GM18498 (cell line): Measurements from ENCODE around the gene KIF14.
"Not testable (repeated sequence)": the region's sequence is repeated elsewhere in the genome, so short reads cannot be mapped to it uniquely, and the experiment has no call there.

Experiments
- ATAC-seq: cut with Tn5 transposase; IDR thresholded peaks from one replicate; pipeline ENCODE4 v1.9.1; 2021; ENCODE audit warnings: mild to moderate bottlenecking, moderate library complexity; ENCODE audit not compliant: unreplicated experiment

KIF14 gene

GRCh38 chr1:200550367-200550766 lies 70.2 kb downstream of the KIF14 start:
- no peak for ATAC-seq

DNA sequence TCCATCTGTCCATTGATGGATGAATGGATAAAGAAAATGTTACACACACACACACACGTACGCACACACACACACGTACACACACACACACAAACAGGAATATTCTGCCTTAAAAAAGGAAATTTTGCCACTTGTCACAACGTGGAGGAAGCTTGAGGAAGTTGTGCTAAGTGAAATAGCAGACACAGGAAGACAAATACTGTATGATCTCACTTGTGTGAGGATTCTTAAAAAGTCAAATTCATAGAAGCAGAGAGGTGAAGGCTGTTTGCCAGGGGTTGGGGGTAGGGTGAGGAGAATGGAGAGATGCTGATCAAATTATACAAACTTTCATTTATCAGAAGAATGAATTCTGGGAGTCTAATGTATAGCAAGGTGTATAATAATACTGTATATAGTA lies 73.2 kb downstream of the KIF14 start:
- no peak for ATAC-seq

DNA sequence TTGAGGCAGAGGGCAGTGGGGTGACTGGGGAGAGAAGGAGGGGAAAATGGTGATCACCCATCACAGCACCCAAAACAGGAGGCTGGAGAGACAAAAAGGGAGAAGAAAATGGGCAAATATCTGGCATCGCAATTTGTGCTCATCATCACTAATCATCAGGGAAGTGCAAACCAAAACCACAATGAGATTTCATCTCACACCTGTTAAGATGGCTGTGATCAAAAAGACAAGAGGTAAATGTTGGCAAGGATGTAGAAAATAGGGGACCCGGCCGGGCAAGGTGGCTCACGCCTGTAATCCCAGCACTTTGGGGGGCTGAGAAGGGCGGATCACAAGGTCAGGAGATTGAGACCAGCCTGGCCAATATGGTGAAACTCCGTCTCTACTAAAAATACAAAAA lies 74.0 kb downstream of the KIF14 start:
- no peak for ATAC-seq

DNA sequence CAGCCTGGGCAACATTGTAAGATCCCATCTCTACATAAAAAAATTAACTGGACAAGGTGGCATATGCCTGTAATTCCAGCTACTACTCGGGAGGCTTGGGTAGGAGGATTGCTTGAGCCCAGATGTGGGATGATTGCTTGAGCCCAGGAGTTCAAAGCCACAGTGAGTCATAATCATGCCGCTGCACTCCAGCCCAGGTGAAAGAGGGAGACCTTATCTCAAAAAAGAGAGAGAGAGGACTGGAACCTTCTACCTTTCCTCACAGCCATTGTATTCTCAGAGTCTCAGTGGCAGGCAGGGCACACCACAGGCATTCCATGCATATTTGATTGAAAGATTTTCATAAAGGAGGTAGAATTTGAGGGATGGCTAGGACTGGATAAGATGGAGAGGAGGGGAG lies 78.4 kb downstream of the KIF14 start:
- no peak for ATAC-seq

DNA sequence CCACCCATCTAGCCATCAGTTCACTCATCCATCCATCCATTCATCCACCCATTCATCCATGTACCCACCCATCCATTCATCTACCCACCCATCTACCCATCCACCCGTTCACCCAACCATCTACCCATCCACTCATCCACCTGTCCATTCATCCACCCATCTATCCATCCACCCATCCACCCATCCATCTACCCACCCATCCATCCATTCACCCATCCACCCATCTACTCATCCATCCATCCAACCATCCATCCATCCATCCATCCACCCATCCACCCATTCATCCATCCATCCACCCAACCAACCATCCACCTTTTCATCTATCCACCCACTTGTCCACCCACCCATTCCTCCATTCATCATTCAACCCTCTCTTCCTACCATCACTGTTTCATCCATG lies 80.3 kb downstream of the KIF14 start:
- no peak for ATAC-seq

- no peak for ATAC-seq
Measured at GRCh38 chr1:200538179-200538578, 82.4 kb downstream of the KIF14 start.

GRCh38 chr1:200535605-200536004 lies 84.9 kb downstream of the KIF14 start:
- no peak for ATAC-seq

DNA sequence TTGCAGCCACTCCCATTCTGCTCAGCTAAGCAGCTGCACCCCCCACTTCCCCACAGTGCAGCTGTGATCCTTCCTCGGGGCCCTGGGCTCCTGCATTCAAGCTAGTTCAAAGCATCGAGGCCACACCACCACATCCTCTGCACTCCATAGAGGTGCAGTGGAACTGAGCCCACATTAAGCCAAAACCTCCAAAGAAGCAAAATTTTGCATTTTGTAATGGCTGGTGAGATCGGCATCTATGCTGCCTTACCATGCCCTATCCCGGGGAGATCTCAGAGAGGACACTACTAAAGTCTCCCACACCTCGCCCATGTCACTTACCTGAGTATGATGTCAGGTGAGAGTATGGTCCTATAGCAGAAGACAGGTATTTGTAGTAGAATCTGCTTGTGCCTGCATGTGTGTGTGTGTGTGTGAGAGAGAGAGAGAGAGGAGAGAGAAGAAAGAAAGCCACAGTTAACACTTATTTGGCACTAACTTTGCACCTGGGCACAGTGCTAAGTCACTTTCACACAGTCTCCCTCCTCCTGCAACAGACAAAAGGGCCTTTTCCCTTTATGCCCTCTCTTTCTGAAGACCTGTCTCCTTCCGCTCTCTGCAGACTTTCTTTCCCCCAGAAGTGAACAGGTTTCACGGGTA lies 89.8 kb downstream of the KIF14 start:
- no peak for ATAC-seq

DNA sequence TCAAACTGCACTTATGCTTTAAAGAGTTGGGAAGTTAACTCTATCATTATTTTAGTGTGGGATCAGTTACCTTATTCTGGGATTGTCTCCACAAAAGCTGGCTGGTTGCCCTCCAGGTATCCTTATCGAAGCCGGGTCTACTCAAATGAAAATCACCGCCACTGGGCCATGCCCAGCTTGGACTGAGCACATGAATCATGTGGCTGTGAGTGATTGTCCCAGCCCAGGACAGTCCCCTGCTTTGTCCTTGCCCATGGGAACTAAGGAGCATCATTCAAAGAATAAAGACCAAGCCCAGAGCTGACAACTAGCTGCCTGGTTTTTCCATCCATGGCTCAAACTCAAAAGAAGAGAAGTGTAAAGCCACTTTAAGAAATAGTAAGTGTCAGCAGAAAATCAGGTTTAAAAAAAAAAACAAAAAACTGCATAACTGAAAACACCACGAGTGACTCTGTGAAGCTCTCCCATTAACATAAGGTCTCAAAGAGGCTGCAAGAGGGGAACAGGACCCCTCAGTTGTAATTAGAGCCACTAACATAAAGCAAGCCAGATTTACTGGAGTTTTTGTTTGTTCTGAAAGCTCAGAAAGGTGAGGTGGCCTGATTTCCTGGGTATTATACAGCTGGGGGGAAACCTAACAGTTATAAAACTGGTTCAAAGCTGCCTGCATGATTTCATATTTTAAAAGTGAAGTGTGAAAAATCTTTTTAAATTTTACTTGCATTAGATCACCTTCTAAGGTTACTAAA lies 91.5 kb downstream of the KIF14 start:
- no peak for ATAC-seq

GRCh38 chr1:200527670-200528069 lies 92.9 kb downstream of the KIF14 start:
- no peak for ATAC-seq

GRCh38 chr1:200526709-200527612 lies 93.6 kb downstream of the KIF14 start:
- no peak for ATAC-seq

GRCh38 chr1:200525090-200525987 lies 95.2 kb downstream of the KIF14 start:
- no peak for ATAC-seq

DNA sequence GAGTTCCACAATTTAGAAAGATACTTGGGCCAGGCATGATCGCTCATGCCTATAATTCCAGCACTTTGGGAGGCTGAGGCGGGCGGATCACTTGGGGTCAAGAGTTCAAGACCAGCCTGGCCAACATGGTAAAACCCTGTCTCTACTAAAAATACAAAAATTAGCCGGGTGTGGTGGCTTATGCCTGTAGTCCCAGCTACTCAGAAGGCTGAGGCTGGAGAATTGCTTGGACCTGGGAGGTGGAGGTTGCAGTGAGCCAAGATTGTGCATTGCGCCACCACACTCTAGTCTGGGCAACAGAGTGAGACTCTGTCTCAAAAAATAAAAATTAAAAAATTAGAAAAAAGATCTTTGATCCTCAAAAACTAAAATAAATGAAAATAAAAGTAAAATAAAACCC lies 96.0 kb downstream of the KIF14 start:
- not testable (repeated sequence) for ATAC-seq

- no peak for ATAC-seq
Measured at GRCh38 chr1:200524092-200524491, 96.5 kb downstream of the KIF14 start.

DNA sequence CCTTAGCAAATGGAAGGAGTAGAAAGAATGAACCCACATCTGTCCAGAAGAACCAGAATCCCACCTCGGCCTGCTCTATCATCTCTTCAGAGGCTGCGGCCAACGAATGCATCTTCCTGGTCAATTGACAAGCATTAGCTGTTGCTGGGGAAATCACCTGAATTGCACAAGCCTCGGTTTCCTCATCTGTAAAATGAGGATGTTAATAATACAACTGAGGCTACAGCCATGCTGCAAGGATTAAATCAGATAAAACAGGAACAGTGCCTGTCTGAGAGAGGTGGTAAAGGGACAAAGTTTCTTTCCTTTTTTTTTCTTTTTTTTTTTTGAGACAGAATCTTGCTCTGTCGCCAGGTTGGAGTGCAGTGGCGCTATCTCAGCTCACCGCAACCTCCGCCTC lies 99.8 kb downstream of the KIF14 start:
- ATAC-seq: no peak

GRCh38 chr1:200518524-200518923 lies 102.0 kb downstream of the KIF14 start:
- ATAC-seq: no peak

DNA sequence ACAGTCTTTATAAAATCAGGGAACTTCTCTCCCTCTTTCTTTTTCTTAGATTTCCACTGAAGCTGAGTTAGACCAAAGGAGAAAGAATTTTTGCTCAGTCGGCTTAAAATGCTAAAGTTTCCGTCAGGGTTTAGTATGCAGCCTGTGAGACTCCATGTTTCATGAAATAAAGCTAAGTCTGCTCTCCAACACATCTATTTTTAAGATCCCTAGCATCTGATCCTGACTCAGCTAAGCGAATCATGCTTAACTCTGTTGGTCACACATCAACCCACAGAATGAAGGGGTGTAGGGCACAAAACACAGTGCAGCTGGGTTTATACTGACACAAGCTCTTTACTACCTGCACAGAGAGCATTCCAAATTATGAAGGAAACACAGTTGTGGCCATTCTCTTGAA lies 108.4 kb downstream of the KIF14 start:
- ATAC-seq: no peak

DNA sequence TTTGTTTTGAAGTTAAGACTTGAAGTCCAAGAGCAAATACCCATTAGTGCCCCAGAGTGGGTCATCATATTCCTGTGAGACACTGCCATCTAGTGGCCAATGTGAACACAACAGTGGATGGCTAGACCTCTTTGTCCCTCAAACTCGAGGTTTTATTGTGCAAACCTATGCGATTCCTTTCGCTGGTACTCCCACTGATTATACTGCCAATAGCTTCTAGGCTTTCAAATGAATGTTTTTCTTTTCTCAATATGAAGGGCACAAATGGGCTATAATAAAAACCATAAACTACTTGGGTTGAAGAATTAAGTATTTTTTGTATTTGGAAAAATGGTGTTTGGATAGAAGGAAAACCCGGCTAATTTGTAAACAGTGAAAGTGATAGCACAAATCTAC lies 110.3 kb downstream of the KIF14 start:
- ATAC-seq: no peak

DNA sequence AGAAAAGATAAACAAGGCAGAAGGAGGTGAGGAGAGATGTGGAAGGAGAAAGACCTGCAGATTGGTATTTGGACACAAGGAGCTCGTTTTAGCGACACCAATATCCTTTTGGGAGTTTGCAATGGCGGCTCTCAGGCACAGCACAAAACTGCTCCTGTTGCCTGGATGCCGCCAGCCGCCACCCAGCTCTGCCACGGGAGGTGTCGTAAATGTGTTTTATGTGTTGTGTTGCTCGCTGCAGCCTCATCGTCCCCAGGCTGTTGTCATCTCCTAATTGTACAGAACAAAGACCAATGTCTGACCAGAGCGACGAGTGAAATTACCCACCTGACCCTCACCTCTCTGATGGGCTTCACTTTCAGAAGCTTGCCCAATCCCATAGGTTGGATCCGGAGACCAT lies 114.1 kb downstream of the KIF14 start:
- no peak for ATAC-seq

- no peak for ATAC-seq
Measured at GRCh38 chr1:200505257-200505656, 115.3 kb downstream of the KIF14 start.
